PC-9 (cell line): Measurements from ENCODE around the gene CEP112. TPM values are rescaled to one million over a fixed set of nuclear protein-coding genes. Genes with fewer than 3 reads are reported as not detected.

Source experiments
- BruUV-seq: library from RNA; stranded (reverse); fragments of 400-500 nt; replicated peaks from 2 replicates; lab custom pipeline; 2021; lab: Mats Ljungman, UMichigan
- CTCF ChIA-PET: fragments of 300-600 bp; sonication (Branson Sonifier 250); formaldehyde crosslinking; loops from one replicate; lab custom pipeline; 2022; ENCODE audit warnings: antibody characterized with exemption; lab: Charles Lee
- POLR2A ChIA-PET: fragments of 300-600 bp; sonication (Branson Sonifier 250); formaldehyde crosslinking; loops from one replicate; lab custom pipeline; 2022; ENCODE audit warnings: antibody characterized with exemption; ENCODE audit not compliant: unreplicated experiment; lab: Charles Lee
- DNase-seq, 2 experiments: peaks; one replicate each; pipeline versions ENCODE4 v3.0.0 to v3.0.0-alpha.2; 2015 to 2022; ENCODE audit warnings: mixed read lengths in 1 of 2
- H2AFZ ChIP-seq: fragments of 200-600 bp; sonication (generic); 2 replicates; pipeline ENCODE4 v1.8.1; 2017; ENCODE audit warnings: antibody characterized with exemption
- H3F3A ChIP-seq: fragments of 200-600 bp; sonication (generic); 2 replicates; pipeline ENCODE4 v1.8.1; 2017; ENCODE audit warnings: antibody characterized with exemption, mild to moderate bottlenecking, low read depth; ENCODE audit not compliant: insufficient read depth
- H3K27ac ChIP-seq: fragments of 200-600 bp; sonication (generic); 2 replicates; pipeline ENCODE4 v1.6.1; 2016; ENCODE audit warnings: mixed run types
- H3K27me3 ChIP-seq: fragments of 200-600 bp; sonication (generic); 2 replicates; pipeline ENCODE4 v1.6.1; 2016; ENCODE audit warnings: low read depth, mixed run types; ENCODE audit not compliant: insufficient read depth
- H3K36me3 ChIP-seq: fragments of 200-600 bp; sonication (generic); 2 replicates; pipeline ENCODE4 v1.6.1; 2016; ENCODE audit warnings: low read depth, mixed run types
- H3K4me1 ChIP-seq: fragments of 200-600 bp; sonication (generic); replicated peaks from 2 replicates; pipeline ENCODE4 v1.6.1; 2016; ENCODE audit warnings: mixed run types; ENCODE audit not compliant: insufficient read depth
- H3K4me2 ChIP-seq: fragments of 200-600 bp; sonication (generic); 2 replicates; pipeline ENCODE4 v1.6.1; 2017; ENCODE audit warnings: mixed run types
- H3K4me3 ChIP-seq: fragments of 200-600 bp; sonication (generic); 2 replicates; pipeline ENCODE4 v1.6.1; 2016; ENCODE audit warnings: mixed run types
- H3K79me2 ChIP-seq: fragments of 200-600 bp; sonication (generic); 2 replicates; pipeline ENCODE4 v1.6.1; 2017; ENCODE audit warnings: low read depth, mixed run types
- H3K9me2 ChIP-seq: fragments of 200-600 bp; sonication (generic); 2 replicates; pipeline ENCODE4 v1.8.1; 2017; ENCODE audit warnings: mild to moderate bottlenecking; ENCODE audit not compliant: insufficient read depth
- H3K9me3 ChIP-seq: fragments of 200-600 bp; sonication (generic); 2 replicates; pipeline ENCODE4 v1.8.1; 2016; ENCODE audit warnings: low read depth; ENCODE audit not compliant: insufficient read depth
- H4K20me1 ChIP-seq: fragments of 200-600 bp; sonication (generic); 2 replicates; pipeline ENCODE4 v1.8.1; 2017; ENCODE audit not compliant: insufficient read depth
- CTCF ChIP-seq: fragments of 200-600 bp; sonication (generic); conservative IDR thresholded peaks from 2 replicates; pipeline ENCODE4 v1.6.1; 2017; ENCODE audit warnings: mixed run types, antibody characterized with exemption, mild to moderate bottlenecking, moderate library complexity
- EZH2 ChIP-seq: fragments of 200-600 bp; sonication (generic); IDR thresholded peaks from 2 replicates; pipeline ENCODE4 v1.8.0; 2017; ENCODE audit warnings: antibody characterized with exemption, low read depth
- intact Hi-C: fragments of 100-400 bp; cut with micrococcal nuclease; formaldehyde crosslinking; loops from one replicate; pipeline ENCODE4 v1.10.0; 2022; ENCODE audit not compliant: unreplicated experiment
- total RNA-seq: library from RNA; stranded (reverse); gene quantifications from 2 replicates; pipeline ENCODE4 v1.2.3, GENCODE V29; 2021

Gene CEP112
- total RNA-seq, 1 experiment from 2014 or later, result 4.3 TPM

DNA sequence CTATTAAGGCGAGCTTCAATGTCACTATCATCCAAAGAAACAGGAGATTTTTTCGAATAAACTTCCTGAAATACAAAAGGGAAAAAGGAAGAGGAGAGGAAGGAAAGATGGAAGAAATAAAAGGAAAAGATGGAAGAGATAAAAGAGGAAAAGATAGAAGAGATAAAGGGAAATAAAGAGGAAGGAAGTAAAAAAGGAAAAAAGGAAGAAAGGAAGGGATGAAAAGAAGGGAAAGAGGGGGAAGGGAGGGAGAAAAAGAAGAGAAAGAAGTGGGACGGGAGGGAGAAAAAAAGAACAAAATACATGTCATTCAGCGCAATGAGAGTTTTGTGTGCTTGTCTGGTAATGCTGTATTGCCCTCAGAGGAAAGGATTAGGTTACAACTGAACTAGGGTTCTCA, 62.2 kb downstream of the CEP112 start:
- no peaks in the 10 kb centered on the region; the same call in 1 of the 2 replicates for H3F3A ChIP-seq
- H3K4me3 ChIP-seq, result no peak overlapping the region
- intact Hi-C loops, result no loop called here
- H4K20me1 ChIP-seq, result no peaks in the 10 kb centered on the region
- H3K79me2 ChIP-seq, result no peaks in the 10 kb centered on the region
- BruUV-seq, result no TSS peak
- no peak overlapping the region for H3K4me2 ChIP-seq
- TF ChIP-seq CTCF, result no peak
- TF ChIP-seq EZH2, result no peak
- no peak for DNase-seq
- ChIA-PET CTCF (no interaction called here), POLR2A (no interaction called here)
- no peaks in the 10 kb centered on the region for H3K9me2 ChIP-seq
- H3K36me3 ChIP-seq, result no peaks in the 10 kb centered on the region
- no peak overlapping the region for H3K27ac ChIP-seq
- no peak overlapping the region for H2AFZ ChIP-seq
- no peaks in the 10 kb centered on the region for H3K4me1 ChIP-seq
- no peaks in the 10 kb centered on the region for H3K27me3 ChIP-seq
- H3K9me3 ChIP-seq, result no peaks in the 10 kb centered on the region

GRCh38 chr17:66126231-66126630, 65.7 kb downstream of the CEP112 start:
- Histone ChIP-seq H3K4me1 (no peaks in the 10 kb centered on the region), H3K79me2 (no peaks in the 10 kb centered on the region), H3K36me3 (no peaks in the 10 kb centered on the region), H3K27ac (no peak overlapping the region), H2AFZ (no peak overlapping the region), H4K20me1 (no peaks in the 10 kb centered on the region), H3K27me3 (no peaks in the 10 kb centered on the region), H3F3A (no peaks in the 10 kb centered on the region; the same call in 1 of the 2 replicates), H3K4me3 (no peak overlapping the region), H3K4me2 (no peak overlapping the region), H3K9me3 (no peaks in the 10 kb centered on the region), H3K9me2 (no peaks in the 10 kb centered on the region)
- DNase-seq, result no peak
- intact Hi-C loops, result no loop called here
- POLR2A ChIA-PET, result interaction anchor here (0.7 kb wide), 1 partner anchor 773 kb away, joined by 8 read pairs; no protein-coding TSS in a partner anchor
- BruUV-seq, result no TSS peak
- TF ChIP-seq CTCF (no peak), EZH2 (no peak)
- CTCF ChIA-PET, result no interaction called here

DNA sequence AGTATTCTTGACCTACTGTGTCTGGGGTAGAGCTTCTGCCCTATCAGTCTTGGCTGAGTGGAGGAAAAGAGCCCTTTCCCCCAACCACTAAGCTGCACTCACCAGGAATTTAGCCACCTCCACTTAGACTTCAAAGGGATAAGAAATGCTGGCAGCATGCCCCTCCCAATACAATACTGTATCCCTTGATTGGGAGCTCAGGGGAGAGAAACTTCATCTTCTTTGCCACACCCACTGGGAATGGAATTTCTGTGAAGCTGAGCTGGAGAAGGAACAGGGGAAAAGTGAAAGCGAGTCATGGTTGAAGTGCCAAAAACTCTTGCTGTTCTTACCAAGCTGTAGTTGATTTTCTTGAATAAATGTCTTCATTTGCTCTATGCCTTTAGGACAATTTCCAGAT, 68.8 kb downstream of the CEP112 start:
- TF ChIP-seq EZH2 (no peak), CTCF (no peak)
- H3K36me3 ChIP-seq, result no peaks in the 10 kb centered on the region
- H3K27ac ChIP-seq, result no peak overlapping the region
- H3K9me3 ChIP-seq, result no peaks in the 10 kb centered on the region
- no TSS peak for BruUV-seq
- no peaks in the 10 kb centered on the region for H3K4me1 ChIP-seq
- no peaks in the 10 kb centered on the region for H3K79me2 ChIP-seq
- H2AFZ ChIP-seq, result no peak overlapping the region
- no peaks in the 10 kb centered on the region for H3K9me2 ChIP-seq
- H3K4me3 ChIP-seq, result no peak overlapping the region
- intact Hi-C loops, result no loop called here
- ChIA-PET CTCF (no interaction called here), POLR2A (no interaction called here)
- no peaks in the 10 kb centered on the region; the same call in 1 of the 2 replicates for H3F3A ChIP-seq
- no peaks in the 10 kb centered on the region for H4K20me1 ChIP-seq
- H3K4me2 ChIP-seq, result no peak overlapping the region
- DNase-seq, result no peak
- no peaks in the 10 kb centered on the region for H3K27me3 ChIP-seq
